Lower leg skin (tissue), 4 donors: Measurements from ENCODE around the gene ITGB5. TPM values are rescaled to one million over a fixed set of nuclear protein-coding genes. Genes with fewer than 3 reads are reported as not detected.
A peak's percentile ranks its signal among the peaks of the same experiment; 100 is the strongest.

Experiments
- DNase-seq, 2 donors: peaks; one replicate each; pipeline ENCODE4 v3.0.0-alpha.2; 2019; ENCODE audit warnings: low spot score in 2 of 2
- H3K4me3 ChIP-seq: fragments of 200-600 bp; sonication (generic); 2 replicates; pipeline ENCODE4 v1.5.1; 2017; ENCODE audit warnings: mild to moderate bottlenecking, low read depth; ENCODE audit not compliant: poor library complexity, severe bottlenecking
- POLR2A ChIP-seq, 2 donors: fragments of 450-650 bp; IDR thresholded peaks; one replicate each; pipeline ENCODE4 v1.6.1; 2016 to 2017; ENCODE audit warnings: antibody characterized with exemption in 2 of 2, mild to moderate bottlenecking in 1 of 2, moderate library complexity in 1 of 2
- WGBS, 2 donors: methylation state at CpG; one replicate each; pipeline ENCODE4 v1.1.5; 2018; 5-methylcytosine and 5-hydroxymethylcytosine counted together
- intact Hi-C: fragments of 100-400 bp; cut with DNase I; formaldehyde crosslinking; loops from one replicate; pipeline ENCODE4 v1.15.0; 2023; ENCODE audit warnings: low total_unique reads
- total RNA-seq, 4 donors: library from RNA; depleted of rRNA; stranded (reverse); fragments of >200 nt; gene quantifications; one replicate each; pipeline ENCODE4 v1.1.0, GENCODE V29; 2016
- TF ChIP-seq, protein P1 (sequence below), 3 donors: fragments of 450-650 bp; IDR thresholded peaks; one replicate each; pipeline ENCODE4 v1.5.1; 2016; ENCODE audit warnings: antibody characterized with exemption in 3 of 3, mild to moderate bottlenecking in 3 of 3, moderate library complexity in 2 of 3

Gene ITGB5
- total RNA-seq, 4 donors from 2014 or later, result 210 to 414 (median 286) TPM

DNA sequence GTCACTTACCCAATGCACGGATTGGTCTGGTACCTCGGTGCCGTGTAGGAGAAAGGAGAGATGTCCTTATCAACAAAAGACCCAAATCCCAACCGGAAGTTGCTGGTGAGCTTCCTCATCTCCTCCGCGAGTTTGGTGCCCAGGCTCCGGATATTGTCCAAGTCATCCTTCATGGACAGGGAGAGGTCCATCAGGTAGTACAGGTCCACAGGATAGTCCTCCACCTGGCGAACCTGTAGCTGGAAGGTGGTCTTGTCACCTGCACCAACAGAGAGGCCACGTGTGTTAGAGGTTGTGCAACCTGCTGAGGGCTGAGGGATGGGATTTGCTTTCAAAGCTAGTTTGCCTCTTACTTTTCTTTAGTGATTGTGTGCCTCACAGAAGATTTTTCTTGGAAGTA is 38.9 kb downstream of the ITGB5 start:
- intact Hi-C loops, result no loop called here
- no peak overlapping the region for H3K4me3 ChIP-seq
- WGBS, 2 donors, result 94 to 98% methylated on average over 9 of the region's 9 CpGs
- peak in 1 of 2 donors; percentile 66 for DNase-seq
- TF ChIP-seq, protein P1, sequence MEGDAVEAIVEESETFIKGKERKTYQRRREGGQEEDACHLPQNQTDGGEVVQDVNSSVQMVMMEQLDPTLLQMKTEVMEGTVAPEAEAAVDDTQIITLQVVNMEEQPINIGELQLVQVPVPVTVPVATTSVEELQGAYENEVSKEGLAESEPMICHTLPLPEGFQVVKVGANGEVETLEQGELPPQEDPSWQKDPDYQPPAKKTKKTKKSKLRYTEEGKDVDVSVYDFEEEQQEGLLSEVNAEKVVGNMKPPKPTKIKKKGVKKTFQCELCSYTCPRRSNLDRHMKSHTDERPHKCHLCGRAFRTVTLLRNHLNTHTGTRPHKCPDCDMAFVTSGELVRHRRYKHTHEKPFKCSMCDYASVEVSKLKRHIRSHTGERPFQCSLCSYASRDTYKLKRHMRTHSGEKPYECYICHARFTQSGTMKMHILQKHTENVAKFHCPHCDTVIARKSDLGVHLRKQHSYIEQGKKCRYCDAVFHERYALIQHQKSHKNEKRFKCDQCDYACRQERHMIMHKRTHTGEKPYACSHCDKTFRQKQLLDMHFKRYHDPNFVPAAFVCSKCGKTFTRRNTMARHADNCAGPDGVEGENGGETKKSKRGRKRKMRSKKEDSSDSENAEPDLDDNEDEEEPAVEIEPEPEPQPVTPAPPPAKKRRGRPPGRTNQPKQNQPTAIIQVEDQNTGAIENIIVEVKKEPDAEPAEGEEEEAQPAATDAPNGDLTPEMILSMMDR (IDR thresholded peaks at IDR 0.05), result no peak
- TF ChIP-seq POLR2A (IDR thresholded peaks at IDR 0.05), result no peak

DNA sequence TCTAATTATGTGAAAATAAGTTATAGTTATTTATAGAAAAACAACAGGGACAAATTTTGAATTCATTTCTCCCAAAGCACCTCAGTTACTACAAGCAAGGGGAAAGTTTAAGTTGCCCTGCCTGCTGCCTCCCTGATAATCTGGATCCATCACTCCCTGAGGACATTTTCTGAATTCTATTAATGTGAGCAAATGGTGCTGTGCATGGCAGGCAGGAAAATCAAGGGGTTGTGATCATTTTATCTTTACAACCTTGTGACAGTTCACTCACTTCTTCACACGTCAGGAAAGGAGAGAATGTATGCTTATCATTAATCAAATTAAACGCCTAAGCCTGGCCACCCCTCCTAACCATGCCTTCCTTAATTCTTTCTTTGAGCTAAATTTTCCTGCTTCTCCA is 39.3 kb downstream of the ITGB5 start:
- TF ChIP-seq, protein P1 (IDR thresholded peaks at IDR 0.05), result no peak
- no peak for TF ChIP-seq POLR2A (IDR thresholded peaks at IDR 0.05)
- no peak for DNase-seq
- intact Hi-C loops, result no loop called here
- H3K4me3 ChIP-seq, result no peak overlapping the region
- WGBS, 2 donors, result 70 to 73% methylated on average over 2 of the region's 2 CpGs

DNA sequence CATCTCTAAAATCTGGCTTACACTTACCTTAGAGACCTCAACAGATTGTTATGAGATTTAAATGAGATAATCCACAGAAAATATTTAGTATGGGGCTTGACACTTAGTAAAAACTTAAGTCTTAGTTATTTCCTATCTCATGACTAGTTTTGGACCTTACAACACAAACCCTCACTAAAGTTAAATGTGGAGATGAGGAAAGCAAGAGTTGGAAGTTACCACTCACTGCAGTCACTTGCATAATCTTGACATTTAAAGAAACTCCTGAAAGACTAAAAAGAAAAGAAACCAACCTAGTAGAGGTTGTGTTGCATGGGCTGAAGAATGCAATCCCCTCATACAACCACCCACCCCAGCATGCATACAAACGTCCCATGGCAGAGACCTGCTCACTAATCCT is 40.1 kb downstream of the ITGB5 start:
- DNase-seq, result no peak
- TF ChIP-seq, protein P1 (IDR thresholded peaks at IDR 0.05), result no peak
- no peak for TF ChIP-seq POLR2A (IDR thresholded peaks at IDR 0.05)
- H3K4me3 ChIP-seq, result no peak overlapping the region
- intact Hi-C loops, result no loop called here
- WGBS, 2 donors, result 75 to 90% methylated on average over 1 of the region's 1 CpG

DNA sequence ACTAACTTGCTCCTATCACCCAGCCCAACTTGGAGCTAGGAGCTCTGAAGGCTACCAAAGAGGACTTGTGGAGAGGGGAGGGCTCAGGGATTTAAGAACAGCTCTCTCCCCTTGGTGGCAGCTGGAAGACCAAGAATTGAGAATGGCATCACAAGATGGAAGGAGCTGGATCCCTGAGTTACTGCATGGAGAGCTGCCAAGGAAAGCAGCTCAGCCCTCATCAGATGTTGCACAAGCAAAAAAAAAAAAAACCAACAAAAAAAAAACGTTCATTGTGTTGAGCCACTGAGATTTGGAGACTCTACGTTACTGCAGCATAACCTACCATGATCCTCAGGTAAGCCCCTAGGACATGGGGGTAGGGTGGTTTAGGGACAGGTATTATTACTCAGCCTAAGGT is 41.0 kb downstream of the ITGB5 start:
- WGBS, 2 donors, result 25 to 31% methylated on average over 2 of the region's 2 CpGs
- no peak overlapping the region for H3K4me3 ChIP-seq
- DNase-seq, result peak in 1 of 2 donors; percentile 49
- TF ChIP-seq POLR2A (IDR thresholded peaks at IDR 0.05), result no peak
- TF ChIP-seq, protein P1 (IDR thresholded peaks at IDR 0.05), result no peak
- intact Hi-C loops, result no loop called here

DNA sequence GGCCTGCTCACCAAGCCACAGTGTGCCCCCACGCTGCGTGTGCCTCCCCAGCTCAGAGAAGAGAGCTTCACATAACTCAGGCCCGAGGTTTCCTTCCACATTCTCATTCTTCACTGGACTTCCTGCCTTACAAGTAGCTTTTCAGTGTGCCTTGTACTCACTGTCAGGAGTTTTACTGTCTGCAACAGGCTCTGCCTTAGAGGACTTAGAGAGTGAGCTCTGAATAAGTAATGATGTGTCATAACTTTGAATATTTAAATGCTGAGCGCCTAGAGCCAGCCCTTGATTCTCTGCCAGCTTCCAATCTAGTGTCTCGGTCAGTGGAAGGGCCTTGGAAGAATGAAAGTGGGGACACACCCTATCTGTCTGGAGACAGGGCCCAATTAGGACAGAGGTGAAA is 41.8 kb downstream of the ITGB5 start:
- H3K4me3 ChIP-seq, result no peak overlapping the region
- TF ChIP-seq, protein P1 (IDR thresholded peaks at IDR 0.05), result no peak
- TF ChIP-seq POLR2A (IDR thresholded peaks at IDR 0.05), result no peak
- DNase-seq, result peak; percentile 87 to 91
- WGBS, 2 donors, result 29 to 43% methylated on average over 5 of the region's 5 CpGs
- intact Hi-C loops, result no loop called here

DNA sequence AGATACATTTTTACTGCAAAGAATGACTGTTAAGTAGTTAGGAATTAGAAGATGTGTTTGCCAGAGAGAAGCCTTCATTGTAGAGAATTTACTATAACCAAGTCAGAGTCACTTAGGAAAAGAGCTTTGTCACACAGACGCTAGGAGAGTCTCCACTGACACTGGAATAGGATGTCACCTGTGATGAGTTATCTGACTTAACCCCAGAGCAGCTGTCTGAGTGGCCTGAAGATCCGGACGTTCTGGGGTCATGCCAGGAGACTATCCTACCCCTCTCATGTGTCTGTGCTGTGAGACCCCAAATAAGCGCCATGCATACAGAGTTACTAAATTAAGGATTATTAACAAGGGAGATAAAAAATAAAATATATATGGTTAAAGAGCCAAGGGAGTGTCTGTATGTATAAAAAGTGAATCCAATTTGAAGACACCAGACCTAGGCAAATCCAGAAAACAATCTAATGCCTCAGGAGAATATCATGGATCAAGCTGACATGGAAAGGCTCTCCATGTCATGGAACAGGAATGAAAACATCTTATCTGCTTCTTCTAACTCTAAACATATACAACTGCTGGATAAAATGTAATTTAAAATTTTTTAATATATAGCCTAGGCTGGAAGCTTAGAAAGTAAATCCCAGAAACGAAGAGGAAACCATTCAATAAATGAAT is 43.5 kb downstream of the ITGB5 start:
- no peak overlapping the region for H3K4me3 ChIP-seq
- no peak for TF ChIP-seq POLR2A (IDR thresholded peaks at IDR 0.05)
- TF ChIP-seq, protein P1 (IDR thresholded peaks at IDR 0.05), result no peak
- intact Hi-C loops, result no loop called here
- WGBS, 2 donors, result 88% methylated on average over 5 of the region's 5 CpGs
- DNase-seq, result no peak
